Suprapubic skin (tissue), 4 donors: ENCODE data around the gene LRP4.

Source experiments
- EP300 ChIP-seq: sonication (generic); formaldehyde crosslinking; IDR thresholded peaks from one replicate; pipeline ENCODE4 v1.6.1; 2017; ENCODE audit warnings: antibody characterized with exemption
- POLR2AphosphoS5 ChIP-seq, 3 donors: sonication (generic); formaldehyde crosslinking; IDR thresholded peaks; one replicate each; pipeline ENCODE4 v1.6.1; 2017; ENCODE audit warnings: antibody characterized with exemption in 3 of 3
- TF ChIP-seq, protein P1 (sequence below), 2 donors: fragments of 200-600 bp in 1 of 2; fragments of 450-650 bp in 1 of 2; sonication (generic) in 1 of 2; IDR thresholded peaks; one replicate each; pipeline ENCODE4 v1.5.1; 2016 to 2019; ENCODE audit warnings: antibody characterized with exemption in 2 of 2, mild to moderate bottlenecking in 1 of 2, moderate library complexity in 1 of 2

GRCh38 chr11:46918788-46919513 lies 601 bp upstream of the LRP4 start:
- TF ChIP-seq, protein P1, sequence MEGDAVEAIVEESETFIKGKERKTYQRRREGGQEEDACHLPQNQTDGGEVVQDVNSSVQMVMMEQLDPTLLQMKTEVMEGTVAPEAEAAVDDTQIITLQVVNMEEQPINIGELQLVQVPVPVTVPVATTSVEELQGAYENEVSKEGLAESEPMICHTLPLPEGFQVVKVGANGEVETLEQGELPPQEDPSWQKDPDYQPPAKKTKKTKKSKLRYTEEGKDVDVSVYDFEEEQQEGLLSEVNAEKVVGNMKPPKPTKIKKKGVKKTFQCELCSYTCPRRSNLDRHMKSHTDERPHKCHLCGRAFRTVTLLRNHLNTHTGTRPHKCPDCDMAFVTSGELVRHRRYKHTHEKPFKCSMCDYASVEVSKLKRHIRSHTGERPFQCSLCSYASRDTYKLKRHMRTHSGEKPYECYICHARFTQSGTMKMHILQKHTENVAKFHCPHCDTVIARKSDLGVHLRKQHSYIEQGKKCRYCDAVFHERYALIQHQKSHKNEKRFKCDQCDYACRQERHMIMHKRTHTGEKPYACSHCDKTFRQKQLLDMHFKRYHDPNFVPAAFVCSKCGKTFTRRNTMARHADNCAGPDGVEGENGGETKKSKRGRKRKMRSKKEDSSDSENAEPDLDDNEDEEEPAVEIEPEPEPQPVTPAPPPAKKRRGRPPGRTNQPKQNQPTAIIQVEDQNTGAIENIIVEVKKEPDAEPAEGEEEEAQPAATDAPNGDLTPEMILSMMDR (IDR thresholded peaks at IDR 0.05), result no peak
- no peak for TF ChIP-seq POLR2AphosphoS5 (IDR thresholded peaks at IDR 0.05)
- no peak for TF ChIP-seq EP300
